Mucosa of descending colon (tissue), 3 donors: ENCODE measurements around the gene PIANP. TPM values are rescaled to one million over a fixed set of nuclear protein-coding genes. Genes with fewer than 3 reads are reported as not detected.
A peak's percentile ranks its signal among the peaks of the same experiment; 100 is the strongest.
"Not testable (repeated sequence)": the region's sequence is repeated elsewhere in the genome, so short reads cannot be mapped to it uniquely, and the experiment has no call there.

Source experiments
- ATAC-seq: fragments of 200-7000 bp; cut with Tn5 transposase; one replicate; pipeline ENCODE4 v1.9.1; 2020; ENCODE audit warnings: mild to moderate bottlenecking, moderate library complexity
- DNase-seq, 3 donors: peaks; one replicate each; pipeline ENCODE4 v3.0.0-alpha.2; 2020
- H3K36me3 ChIP-seq: fragments of 200-600 bp; one replicate; pipeline ENCODE4 v1.8.0; 2021; ENCODE audit warnings: low read depth, mild to moderate bottlenecking
- H3K4me1 ChIP-seq: fragments of 200-600 bp; one replicate; pipeline ENCODE4 v1.8.0; 2021; ENCODE audit warnings: low read depth, mild to moderate bottlenecking
- H3K4me3 ChIP-seq: fragments of 200-600 bp; one replicate; pipeline ENCODE4 v1.8.0; 2021; ENCODE audit warnings: mild to moderate bottlenecking
- H3K9me3 ChIP-seq: fragments of 200-600 bp; one replicate; pipeline ENCODE4 v1.8.0; 2021; ENCODE audit warnings: mild to moderate bottlenecking
- intact Hi-C, 2 donors: fragments of 100-400 bp; cut with DNase I in 1 of 2; cut with micrococcal nuclease in 1 of 2; formaldehyde crosslinking; loops; one replicate each; pipeline versions ENCODE4 v1.11.0 to v1.11.1; 2022; cut with DNase I, micrococcal nuclease
- total RNA-seq, 3 donors: library from RNA; stranded (reverse); fragmentation: NEBNext Ultra II Directional in 2 of 3; extraction: Animal tissue kit (Norgen Biotek cat#: 25700) in 2 of 3; gene quantifications; one replicate each; pipeline versions ENCODE4 v1.2.1 to v1.2.4, GENCODE V29; 2021 to 2023
- TF ChIP-seq, protein P1 (sequence below): fragments of 200-600 bp; IDR thresholded peaks from one replicate; pipeline ENCODE4 v1.8.0; 2022; ENCODE audit warnings: antibody characterized with exemption, mild to moderate bottlenecking
- donor health status: DM: no; HTN: no; CAD: no; lungs with moderate emphysema.
- donor health status: DM: no; HTN: no; CAD: no.
- donor health status: DM: no; HTN: yes; CAD: no.

PIANP gene
- total RNA-seq, 3 donors from 2014 or later: 0.53 to 2.9 TPM; not detected in 1

DNA sequence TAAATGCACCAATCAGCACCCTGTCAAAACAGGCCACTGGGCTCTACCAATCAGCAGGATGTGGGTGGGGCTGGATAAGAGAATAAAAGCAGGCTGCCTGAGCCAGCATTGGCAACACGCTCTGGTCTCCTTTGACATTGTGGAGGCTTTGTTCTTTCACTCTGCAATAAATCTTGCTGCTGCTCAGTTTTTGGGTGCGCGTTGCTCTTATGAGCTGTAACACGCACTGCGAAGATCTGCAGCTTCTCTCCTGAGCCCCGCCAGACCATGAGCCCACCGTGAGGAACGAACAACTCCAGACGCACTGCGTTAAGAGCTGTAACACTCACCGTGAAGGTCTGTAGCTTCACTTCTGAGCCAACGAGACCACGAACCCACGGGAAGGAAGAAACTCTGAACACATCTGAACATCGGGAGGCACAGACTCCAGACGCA, 8.4 kb upstream of the PIANP start:
- no peaks in the 10 kb centered on the region for H3K4me1 ChIP-seq
- H3K9me3 ChIP-seq: no peaks in the 10 kb centered on the region
- intact Hi-C loops: no loop called here
- no peak for DNase-seq
- ATAC-seq: no peak
- TF ChIP-seq, protein P1, sequence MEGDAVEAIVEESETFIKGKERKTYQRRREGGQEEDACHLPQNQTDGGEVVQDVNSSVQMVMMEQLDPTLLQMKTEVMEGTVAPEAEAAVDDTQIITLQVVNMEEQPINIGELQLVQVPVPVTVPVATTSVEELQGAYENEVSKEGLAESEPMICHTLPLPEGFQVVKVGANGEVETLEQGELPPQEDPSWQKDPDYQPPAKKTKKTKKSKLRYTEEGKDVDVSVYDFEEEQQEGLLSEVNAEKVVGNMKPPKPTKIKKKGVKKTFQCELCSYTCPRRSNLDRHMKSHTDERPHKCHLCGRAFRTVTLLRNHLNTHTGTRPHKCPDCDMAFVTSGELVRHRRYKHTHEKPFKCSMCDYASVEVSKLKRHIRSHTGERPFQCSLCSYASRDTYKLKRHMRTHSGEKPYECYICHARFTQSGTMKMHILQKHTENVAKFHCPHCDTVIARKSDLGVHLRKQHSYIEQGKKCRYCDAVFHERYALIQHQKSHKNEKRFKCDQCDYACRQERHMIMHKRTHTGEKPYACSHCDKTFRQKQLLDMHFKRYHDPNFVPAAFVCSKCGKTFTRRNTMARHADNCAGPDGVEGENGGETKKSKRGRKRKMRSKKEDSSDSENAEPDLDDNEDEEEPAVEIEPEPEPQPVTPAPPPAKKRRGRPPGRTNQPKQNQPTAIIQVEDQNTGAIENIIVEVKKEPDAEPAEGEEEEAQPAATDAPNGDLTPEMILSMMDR: no peak
- no peak overlapping the region for H3K4me3 ChIP-seq
- H3K36me3 ChIP-seq: no peaks in the 10 kb centered on the region

DNA sequence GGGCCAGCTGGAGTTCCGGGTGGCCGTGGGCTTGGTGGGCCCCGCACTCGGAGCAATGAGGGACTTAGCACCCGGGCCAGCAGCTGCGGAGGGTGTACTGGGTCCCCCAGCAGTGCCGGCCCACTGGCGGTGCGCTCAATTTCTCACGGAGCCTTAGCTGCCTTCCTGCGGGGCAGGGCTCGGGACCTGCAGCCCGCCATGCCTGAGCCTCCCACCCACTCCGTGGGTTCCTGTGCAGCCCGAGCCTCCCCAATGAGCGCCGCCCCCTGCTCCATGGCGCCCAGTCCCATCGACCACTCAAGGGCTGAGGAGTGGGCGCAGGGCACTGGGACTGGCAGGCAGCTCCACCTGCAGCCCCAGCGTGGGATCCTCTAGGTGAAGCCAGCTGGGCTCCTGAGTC, 7.7 kb upstream of the PIANP start:
- DNase-seq, intact Hi-C loops, H3K36me3 ChIP-seq, H3K9me3 ChIP-seq, H3K4me3 ChIP-seq, H3K4me1 ChIP-seq, ATAC-seq: not testable (repeated sequence)

DNA sequence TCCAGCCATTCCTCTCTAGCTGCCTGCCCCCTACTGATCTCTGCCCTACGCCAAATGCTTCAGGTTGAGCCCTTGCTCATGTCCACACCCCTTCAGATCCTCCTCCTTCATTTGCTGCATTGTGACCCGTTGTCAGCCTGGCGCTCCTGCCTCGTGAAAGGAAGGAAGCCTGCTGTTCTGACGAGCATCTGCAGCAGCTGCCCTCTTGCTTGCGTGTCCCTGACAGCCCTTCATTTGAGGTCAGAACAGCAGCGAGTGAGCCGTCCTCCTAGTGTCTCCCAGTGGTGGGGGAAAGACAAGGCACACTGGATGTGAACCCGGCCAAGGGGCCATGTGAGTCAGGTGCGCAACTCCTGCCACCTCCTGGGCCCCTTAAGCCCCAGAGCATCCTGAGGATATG, 3.0 kb upstream of the PIANP start:
- peaks cover 8% of the 10 kb centered on the region for H3K4me1 ChIP-seq
- DNase-seq: no peak
- TF ChIP-seq, protein P1: no peak
- no peak for ATAC-seq
- intact Hi-C loops: no loop called here
- no peaks in the 10 kb centered on the region for H3K9me3 ChIP-seq
- H3K4me3 ChIP-seq: no peak overlapping the region
- no peaks in the 10 kb centered on the region for H3K36me3 ChIP-seq

DNA sequence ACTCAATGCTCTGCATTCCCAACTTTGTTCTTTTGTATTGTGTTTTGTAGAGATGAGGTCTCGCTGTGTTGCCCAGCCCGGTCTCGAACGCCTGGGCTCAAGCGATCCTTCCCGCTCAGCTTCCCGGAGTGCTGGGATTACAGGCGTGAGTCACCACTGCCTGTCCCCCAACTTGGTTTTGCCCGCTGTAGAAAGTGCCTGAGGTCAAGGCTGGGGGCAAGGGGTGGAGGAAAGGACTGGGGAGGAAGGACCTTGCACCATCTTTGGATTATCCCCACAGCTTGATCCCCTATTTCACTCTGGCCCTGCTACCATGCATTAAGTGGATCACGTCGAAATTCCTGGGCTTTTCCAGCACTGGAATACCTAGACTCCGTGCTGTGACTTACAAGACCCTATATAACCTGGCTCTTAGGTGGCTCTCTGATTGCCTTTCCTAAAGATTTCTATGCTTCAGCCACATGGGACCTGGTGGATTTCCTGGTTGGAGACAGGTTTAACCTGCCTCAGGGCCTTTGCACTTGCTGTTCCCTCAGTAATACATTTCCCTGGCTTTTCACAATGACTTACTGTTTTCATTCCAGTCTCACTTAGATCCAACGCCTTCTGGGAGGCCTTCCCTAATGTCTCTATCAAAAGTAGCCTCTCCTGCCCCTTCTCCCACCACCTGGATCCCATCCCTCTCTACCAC, 608 bp upstream of the PIANP start:
- ATAC-seq (no peak), DNase-seq (no peak)
- intact Hi-C loops: no loop called here
- TF ChIP-seq, protein P1: no peak
- peaks cover 8% of the 10 kb centered on the region for H3K4me1 ChIP-seq
- no peak overlapping the region for H3K4me3 ChIP-seq
- no peaks in the 10 kb centered on the region for H3K9me3 ChIP-seq
- H3K36me3 ChIP-seq: no peaks in the 10 kb centered on the region

DNA sequence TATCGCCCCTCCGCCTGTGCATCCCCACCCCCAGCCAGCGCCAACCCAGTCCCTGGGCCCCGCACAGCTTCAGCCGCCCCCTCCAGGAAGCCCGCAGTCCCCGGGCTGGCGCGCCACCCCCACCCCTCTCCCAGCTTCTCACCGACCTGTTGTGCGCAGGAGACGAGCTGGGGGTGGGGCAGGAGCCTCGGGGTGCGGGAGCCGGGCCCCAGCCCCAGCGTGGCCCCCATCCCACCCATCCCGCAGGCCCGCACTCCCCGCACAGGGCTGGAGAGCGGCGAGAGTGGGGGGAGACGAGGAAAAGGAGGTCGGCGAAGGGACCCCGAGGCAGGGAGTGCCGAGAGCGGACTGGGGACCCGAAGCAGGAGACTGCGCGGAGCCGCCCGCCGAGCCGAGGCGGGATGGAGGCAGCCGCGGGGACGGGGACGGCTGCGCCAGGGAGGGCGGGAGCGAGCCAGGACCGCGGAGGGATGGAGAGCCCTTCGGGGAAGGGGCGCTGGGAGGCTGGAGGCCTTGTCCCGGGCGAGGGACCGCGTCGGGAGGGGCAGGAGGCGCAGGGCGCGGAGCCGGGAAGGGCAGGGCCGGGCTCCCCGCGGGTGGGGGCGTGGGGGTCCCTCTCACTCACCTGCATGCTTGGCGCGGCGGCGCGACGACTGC, 498 bp downstream of the PIANP start:
- TF ChIP-seq, protein P1: no peak
- peak; percentile 43 for ATAC-seq
- Histone ChIP-seq H3K36me3 (no peaks in the 10 kb centered on the region), H3K9me3 (no peaks in the 10 kb centered on the region), H3K4me1 (peaks cover 8% of the 10 kb centered on the region), H3K4me3 (peak overlapping the region; percentile 22)
- peak in 1 of 3 donors; percentile 35 for DNase-seq
- intact Hi-C loops: no loop called here

DNA sequence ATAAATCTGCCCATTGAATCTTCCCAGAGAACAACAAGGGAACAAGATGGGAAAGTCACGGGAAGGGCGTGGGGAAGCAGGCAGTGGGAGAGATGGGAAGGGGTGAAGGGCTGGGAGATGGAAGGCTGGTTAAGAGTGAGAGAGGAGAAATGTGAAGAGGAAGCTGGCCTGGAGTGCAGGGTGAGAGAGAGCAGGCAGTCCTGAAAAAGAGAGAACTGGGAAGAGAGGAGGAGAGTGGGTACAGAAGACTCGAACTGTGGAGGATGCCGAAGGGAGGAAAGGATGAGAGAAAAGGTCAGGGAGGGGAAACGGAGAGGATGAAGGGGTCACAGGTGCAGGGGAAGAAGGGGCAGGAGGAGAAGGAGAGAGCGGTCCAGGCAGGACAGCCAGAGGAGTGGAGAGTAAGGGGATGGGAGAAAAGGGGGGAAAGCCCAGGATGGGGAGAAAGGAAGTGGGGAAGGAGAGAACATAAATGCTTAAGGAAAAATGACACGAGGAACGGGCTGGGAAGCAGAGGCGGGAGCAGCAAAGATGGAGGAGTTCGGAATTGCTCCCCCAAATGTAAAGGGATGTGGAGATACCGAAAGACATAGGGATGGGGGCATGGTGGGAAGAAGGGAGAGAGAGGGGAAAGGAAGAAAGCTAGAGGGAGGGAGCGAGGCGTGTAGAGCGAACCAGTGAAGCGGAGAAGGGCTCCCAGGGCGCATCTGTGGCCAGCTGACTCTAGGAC, 1.2 kb downstream of the PIANP start:
- Histone ChIP-seq H3K9me3 (no peaks in the 10 kb centered on the region), H3K4me3 (no peak overlapping the region), H3K4me1 (peaks cover 8% of the 10 kb centered on the region), H3K36me3 (no peaks in the 10 kb centered on the region)
- DNase-seq: no peak
- intact Hi-C loops: no loop called here
- no peak for ATAC-seq
- TF ChIP-seq, protein P1: no peak
